ENCODE data around the gene U2AF2. TPM values are rescaled to one million over a fixed set of nuclear protein-coding genes. Genes with fewer than 3 reads are reported as not detected.
A peak's percentile ranks its signal among the peaks of the same experiment; 100 is the strongest.

U2AF2 gene
- total and polyA plus RNA-seq, 9 of the 15 experiments (the other 6 are each of a cell fraction or from before 2014, with no cell fraction given): 3.0 to 331 (median 157) TPM

- no peak for TF ChIP-seq ZNF318 (IDR thresholded peaks at IDR 0.05; ENCODE audit: borderline replicate concordance in 1 of 2, low read depth in 1 of 2)
- peak; percentile 65 for TF ChIP-seq BHLHE40 (IDR thresholded peaks at IDR 0.05; ENCODE audit: low read length)
- TF ChIP-seq GTF2A2 (tag; IDR thresholded peaks at IDR 0.05): no peak
- TF ChIP-seq ZNF174 (CRISPR knock-in tag; IDR thresholded peaks at IDR 0.05): no peak
- no peak for TF ChIP-seq SNIP1 (IDR thresholded peaks at IDR 0.05; ENCODE audit: low read depth)
- TF ChIP-seq SFPQ (IDR thresholded peaks at IDR 0.05; ENCODE audit: low read depth, low read length): no peak
- TF ChIP-seq DDX20 (tag; IDR thresholded peaks at IDR 0.05; ENCODE audit: low read depth): no peak
- no peak for TF ChIP-seq ZNF175 (CRISPR knock-in tag; IDR thresholded peaks at IDR 0.05; ENCODE audit: low read depth)
- peak; percentile 76; the same call in 1 of the 2 replicates for TF ChIP-seq E2F1 (CRISPR knock-in tag; IDR thresholded peaks at IDR 0.05)
- TF ChIP-seq NFIX (CRISPR knock-in tag; IDR thresholded peaks at IDR 0.05; ENCODE audit: low read depth): no peak
- no peak for TF ChIP-seq MEIS2 (IDR thresholded peaks at IDR 0.05; ENCODE audit: partially characterized antibody)
- TF ChIP-seq CHAMP1 (IDR thresholded peaks at IDR 0.05): no peak
These were observed 6.9 kb upstream of the U2AF2 start, which contains the start of gene CCDC106 (continued) for GRCh38 chr19:55647732-55648584.

Data from K562 (cell line).